GM18868 (cell line): ENCODE data around the gene RFC5.
A peak's percentile ranks its signal among the peaks of the same experiment; 100 is the strongest.

Source experiments
- ATAC-seq: cut with Tn5 transposase; IDR thresholded peaks from one replicate; pipeline ENCODE4 v1.9.1; 2021; ENCODE audit warnings: mild to moderate bottlenecking, moderate library complexity; ENCODE audit not compliant: unreplicated experiment

The RFC5 gene

DNA sequence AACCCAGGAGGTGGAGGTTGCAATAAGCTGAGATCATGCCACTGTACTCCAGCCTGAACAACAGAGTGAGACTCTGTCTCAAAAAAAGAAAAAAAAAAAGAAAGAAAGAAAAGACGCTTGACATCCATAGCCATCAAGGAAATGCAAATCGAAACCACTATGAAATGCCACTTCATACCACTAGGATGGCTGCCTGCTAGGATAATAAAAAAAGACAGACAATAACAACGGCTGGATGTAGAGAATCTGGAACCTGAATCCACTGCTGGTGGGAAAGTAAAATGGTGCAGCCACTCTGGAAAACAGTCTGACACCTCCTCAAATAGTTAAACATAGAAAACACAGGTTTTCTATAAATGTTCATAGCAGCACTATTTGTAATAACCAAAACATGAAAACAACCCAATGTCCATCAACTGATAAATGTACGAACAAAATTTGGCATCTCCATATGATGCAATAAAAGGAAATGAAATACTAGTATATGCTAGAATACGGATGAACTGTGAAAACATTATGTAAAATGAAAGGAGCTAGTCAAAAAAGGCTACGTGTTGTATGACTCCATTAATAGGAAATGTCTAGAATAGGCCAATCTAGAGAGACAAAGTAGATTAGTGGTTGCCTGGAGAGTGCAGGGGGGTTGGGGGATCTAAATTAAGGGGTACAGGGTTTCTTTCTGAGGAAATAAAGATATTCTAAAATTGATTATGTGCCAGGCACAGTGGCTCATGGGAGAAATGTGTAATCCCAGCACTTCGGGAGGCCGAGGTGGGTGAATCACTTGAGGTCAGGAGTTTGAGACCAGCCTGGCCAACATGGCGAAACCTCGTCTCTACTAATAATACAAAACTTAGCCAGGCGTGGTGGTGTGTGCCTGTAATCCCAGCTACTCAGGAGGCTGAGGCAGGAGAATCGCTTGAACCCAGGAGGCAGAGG lies 34.7 kb downstream of the RFC5 start:
- no peak for ATAC-seq

DNA sequence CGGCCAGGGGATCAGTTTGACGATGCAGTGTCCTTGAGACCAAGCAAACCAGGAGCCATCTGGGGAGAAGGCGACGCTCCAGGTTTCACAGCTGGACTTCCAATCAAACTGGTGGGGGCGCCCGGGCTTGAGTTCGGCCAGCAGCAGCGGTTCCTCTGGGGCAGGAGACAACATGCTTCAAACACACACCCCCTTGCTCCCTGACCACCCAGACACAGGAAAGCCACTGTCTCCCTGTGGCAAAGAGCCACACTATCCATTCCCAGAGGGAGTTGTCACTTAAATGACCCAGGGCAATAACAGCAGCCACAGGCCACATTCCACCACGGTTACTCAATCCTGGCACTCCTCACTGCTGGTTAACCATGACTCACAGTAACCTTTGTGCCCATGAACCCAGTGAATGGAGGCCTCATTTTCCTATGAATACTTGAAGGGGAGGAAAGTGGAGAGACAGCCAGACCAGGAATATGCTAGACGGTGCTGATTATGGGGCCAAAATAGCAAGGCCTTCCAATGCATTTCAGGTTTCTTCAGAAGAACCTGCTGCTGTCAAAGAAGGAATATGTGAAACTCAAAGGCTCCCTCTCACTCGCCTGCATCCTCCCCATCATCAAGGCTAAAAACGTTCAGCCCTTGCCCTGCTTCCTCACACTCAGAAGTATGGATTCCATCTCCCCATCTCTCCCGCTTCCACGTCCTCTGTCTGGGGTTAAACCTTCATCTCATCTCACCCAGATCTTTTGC lies 36.0 kb downstream of the RFC5 start:
- no peak for ATAC-seq

DNA sequence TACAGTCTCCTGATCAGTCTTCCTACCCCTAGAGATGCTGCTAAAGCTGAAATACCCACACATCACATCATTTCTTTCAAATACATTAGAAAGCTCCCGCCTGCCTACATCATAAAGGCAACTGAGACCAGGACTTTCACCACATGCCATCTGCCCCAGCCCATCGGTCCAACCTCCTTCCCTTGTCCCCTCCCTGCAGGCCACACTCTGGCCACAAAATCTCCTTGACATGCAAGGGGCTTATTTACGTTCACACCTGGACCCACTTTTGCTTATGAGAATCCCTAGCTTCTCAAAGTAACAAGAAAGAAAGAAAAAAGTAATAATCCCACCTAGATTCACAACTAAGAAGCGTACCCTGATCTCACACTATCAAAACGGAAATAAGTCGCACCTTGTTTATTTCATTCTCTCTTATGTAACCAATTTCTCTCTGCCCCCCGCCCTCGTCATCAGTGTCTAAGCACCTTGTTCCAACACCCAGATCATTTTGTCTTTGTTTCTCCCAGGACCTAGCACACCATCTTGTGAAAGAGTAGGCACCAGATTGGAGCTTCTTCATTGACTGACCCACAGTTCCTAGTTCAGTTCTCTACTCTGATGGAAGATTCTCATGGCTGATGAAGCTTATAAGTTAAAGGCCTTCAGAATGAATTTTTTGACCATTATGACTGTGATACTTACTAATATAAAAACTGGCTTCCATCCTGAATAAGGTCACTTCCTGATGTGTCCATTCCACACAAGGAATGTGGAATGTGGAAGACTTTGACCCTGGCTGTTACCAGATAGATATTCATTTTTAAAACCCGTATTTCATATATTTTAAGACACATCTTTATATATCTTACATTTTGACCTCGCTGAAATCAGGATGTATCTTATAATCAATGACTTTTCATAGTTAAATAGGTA lies 36.8 kb downstream of the RFC5 start:
- no peak for ATAC-seq

DNA sequence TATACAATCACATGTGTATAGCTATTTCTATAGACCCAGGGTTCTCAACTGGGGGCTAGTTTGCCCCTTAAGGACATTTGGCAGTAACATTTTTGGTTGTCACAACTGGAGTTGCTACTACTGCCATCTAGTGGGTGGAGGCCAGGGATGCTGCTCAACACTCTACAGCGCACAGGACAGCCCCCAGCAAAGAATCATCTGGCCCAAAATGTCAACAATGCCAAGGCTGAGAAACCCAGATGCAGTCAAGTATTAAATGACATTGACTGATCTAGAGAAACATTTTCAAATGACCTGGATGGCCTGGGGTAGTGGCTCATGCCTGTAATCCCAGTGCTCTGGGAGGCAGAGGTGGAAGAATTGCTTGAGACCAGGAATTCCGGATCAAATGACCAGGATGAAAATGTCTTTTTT lies 38.6 kb downstream of the RFC5 start:
- peak; percentile 73 for ATAC-seq

DNA sequence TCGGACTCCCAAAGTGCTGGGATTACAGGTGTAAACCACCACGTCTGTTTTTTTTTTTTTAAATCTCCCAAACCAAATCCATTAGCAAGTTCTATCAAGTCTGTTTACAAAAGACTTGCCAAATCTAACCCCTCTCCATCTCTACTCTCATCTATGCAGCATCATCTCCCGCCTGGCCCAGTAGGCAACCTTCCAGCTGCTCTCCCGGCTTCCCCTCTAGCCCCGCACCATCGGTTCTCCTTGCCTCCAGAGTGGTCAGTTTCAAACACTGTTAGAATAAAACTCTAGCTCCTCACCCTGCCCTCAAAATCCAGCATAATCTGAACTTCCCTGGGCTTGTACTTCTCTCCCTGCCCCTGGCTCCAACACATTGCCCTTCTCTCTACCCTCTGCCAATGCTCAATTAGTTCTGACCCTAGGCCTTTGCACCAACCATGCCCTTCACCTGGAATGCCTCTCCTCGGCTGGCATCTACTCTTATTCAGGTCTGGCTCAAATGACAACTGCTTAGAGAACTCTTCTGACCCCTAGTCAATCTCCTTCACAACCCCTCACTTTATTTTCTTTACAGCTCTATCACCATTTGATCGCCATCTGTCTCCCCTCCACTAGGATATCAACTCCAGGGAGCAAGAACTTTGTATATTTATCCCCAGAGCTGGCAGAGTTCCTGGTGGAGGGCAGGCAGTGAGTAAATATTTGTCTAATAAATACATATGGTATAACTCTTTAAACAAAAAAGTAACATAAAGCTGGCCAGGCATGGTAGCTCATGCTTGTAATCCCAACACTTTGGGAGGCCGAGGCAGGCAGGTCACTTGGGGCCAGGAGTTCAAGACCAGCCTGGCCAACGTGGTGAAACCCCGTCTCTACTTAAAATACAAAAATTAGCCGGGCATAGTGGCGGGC lies 39.6 kb downstream of the RFC5 start:
- no peak for ATAC-seq

DNA sequence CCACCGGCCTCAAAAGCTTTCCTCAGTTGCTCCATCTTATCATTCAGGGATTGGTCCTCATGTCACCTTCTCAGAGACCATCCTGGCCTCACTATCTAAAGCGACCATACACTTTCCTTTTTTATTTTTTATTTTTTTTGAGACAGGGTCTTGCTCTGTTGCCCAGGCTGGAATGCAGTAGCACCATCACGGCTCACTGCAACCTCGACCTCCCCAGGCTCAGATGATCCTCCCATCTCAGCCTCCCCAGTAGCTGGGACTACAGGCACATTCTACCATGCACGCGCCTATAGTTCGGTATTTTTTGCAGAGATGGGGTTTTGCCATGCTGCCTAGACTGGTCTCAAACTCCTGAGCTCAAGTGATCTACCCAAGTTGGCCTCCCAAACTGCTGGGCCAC lies 41.7 kb downstream of the RFC5 start:
- ATAC-seq: no peak

DNA sequence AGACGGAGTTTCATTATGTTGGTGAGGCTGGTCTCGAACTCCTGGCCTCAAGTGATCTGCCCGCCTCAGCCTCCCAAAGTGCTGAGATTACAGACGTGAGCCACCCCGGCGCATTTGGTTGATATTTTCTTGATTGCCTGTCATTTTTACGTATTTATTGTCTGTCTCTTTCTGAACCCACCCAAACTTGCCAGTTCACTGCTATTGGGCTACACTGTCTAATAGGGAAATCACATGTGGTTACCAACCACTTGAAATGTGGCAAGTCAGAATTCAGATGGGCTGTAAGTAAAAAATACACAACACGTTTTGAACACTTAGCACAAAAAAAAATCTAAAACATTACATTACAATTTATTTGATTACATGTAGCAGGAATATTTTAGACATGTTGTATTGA lies 42.4 kb downstream of the RFC5 start:
- ATAC-seq: no peak

DNA sequence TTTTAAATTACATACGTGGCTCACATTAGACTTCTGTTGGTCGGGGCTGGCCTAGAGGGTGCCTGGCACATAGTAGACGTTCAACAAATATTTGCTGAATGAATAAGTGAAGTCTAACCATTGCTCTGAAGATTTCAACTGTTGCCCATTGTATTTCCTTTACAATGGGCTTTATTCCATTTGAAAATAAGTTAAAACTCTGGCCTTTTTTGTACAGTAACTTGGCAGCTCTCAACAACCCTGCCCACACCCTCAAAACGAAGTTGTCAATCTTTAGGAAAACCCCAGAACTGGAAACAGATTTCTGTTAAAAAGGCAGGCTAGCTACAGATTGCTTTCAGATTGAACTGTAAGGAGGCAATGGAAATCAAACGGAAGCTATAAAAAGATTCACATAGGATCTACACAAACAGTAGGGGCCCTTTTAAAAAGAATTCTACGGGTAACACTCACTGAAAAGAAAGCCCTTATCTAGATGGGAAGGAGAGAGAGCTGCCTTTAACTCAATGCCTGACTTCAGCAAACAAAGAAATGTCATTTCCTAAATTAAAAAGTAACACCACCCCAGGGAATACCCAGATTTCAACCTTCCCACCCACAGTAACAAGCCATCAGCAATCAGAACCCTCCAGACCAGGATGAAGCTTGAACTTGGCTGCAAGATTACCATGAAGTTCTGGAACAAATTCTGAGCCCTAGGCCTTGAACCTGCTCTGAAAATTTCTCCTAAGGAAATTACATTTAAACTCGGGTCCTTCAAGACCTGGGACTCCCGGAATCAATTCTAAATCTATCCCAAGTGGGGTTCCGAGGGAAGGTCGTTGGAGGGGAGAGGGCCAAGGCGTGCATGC lies 43.1 kb downstream of the RFC5 start:
- ATAC-seq: no peak

DNA sequence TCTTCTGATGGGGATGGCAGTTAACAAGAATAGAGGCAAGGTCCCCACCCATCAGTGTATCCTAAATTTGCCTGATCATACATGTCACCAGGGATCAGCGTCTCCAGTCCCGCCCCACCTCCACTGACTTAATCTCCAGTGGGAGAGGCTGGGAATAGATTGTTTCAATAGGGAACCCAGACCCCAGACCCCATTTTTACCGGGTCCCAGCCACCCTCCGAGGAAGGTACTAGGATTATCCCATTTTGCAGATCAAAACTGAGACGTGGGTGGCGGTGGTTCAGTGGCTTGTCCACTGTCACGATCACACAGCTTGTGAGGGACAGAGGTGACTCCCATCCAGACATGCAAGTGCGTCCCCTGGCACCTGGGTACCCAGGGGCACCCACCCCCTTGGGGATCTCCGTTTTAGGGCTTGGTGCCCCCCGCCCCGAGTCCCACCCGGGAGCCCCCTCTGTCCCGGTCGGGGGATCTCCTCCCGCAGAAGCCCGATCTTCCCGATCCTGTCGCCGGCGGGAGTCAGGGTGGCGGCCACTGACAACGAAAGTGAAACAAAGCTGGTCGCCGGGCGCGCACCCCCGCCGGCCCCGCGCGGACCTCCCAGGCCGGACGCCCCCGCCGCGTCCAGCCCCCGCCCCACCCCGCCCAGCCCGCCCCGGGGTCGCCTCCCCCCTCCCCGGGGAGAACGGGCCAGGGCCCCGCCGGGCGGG lies 44.0 kb downstream of the RFC5 start:
- ATAC-seq: peak; percentile 20

DNA sequence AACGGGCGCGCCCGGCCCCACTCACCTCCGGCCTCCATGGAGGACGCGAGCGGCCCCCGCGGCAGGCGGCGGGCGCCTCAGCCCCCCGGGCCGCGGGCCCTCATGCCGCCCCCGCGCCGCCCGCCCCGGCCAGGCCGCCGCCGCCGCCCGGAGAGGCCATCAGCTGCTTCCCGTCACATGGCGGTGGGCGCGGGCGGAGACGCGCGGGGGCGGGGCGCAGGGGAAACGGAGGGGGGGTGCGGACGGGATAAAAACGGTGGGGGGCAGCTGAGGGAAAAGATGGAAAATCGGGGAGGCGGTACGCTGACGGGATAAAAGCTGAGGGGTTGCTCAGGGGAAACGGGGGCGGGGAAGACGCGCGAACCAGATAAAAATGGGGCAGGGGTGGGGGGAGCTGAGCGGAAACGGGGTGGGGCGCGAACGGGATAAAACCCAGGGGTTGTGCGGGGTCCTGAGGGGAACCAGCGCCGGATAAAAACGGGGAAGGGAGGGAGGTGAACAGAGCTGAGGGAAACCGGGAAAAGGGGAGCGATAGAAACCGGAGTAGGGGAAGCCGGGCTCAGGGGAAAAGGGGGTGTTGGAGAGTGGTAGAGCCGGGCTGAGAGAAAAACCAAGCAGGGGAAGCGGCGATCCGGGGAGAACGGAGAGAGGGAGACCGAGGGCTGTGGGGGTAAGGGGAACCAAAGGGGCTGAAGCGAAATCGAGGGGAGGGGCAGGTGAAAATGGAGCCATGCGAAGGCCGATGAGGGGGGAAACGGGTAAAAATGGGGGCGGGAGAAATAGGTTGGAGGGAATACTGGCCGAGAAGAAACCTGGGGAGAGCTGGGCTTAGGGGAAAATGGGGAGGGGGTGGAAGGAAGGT lies 44.7 kb downstream of the RFC5 start, which contains the start of gene WSB2:
TSS of gene WSB2 (minus strand) at position 169 of the 862 bp plus-strand sequence. CDS start at position 38, 131 bp downstream.
- peak; percentile 39 for ATAC-seq

DNA sequence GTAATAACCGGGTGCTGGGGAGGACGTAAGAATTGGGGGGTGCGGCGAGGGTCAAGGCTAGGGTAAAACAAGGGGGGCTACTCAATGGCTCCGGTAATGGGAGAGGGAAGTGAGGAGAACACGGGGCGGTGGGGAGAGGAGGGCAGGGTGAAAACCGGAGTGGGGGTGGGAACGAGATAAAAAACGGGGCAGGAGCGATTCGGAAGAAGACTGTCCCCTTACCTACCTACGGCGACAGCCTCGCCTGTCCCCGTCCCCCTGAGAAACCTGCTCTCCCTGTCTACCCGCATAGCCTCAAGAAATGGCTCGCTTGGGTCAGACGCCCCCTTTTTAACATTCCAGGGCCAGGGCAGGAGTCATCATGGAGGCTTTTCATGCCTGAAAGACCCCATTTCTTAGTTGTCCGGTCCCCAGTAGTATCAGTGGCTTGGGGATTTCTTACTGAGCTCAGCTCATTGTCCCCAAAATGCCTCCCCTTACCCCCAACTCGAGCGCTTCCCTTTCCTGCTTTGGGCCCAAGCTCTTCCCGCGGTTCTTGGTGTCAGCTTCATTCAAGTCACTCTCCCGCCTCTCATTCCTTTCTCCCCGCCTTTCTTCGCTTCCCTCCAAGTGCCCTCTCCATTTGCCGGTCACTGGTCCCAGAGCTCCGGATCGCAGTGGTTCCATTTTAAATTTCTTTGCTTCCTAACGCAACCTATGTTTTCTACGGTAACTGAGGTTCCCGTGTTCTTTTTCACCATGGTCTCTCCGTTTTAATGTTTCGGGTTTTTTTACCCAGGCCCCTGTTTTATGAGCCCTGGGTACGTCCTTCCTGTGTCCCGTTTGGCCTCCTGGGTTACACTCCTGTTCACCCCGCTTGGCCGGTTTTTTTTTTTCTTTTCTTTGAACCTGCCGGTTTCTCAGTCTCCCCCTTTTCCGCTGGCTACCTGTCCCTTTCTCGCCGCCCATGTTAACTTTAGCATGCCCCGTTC lies 45.7 kb downstream of the RFC5 start:
- no peak for ATAC-seq

DNA sequence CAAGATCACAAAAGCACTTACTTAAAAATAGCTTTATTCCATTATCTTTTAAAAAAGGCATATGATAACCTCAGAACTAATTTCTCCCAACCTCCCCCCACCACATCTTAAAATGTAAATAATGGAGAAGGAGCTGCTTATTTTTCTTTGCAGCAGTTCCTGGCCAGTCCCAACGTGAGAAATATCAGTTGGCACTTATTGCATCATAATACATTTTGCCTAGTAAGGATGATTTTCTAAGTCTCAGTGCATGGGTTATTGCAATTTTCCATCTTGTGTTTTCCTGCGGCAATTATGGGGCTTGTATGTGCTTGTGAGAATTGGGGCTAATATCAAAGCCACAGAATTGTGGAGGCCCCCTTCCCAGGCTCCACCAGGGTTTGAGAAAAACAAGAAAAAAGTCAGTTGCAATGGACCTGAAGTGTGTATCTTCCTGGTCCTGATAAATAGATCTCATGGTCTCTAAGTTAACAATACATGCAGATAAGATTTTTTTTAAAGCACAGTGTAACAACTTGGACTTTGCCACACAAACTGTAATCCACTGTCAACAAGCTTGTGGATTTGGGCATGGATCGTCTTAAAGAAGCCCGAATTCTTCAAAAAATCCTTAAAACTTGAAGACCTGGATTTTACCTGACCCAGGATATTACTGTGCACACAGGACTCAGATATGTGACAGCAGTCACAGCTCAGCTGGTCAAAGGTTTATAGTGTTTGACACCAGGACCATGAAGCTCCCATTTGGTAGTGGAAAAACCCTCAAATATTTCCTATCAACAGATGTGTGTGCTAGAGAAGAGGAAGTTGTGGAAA lies 47.3 kb downstream of the RFC5 start:
- ATAC-seq: no peak

DNA sequence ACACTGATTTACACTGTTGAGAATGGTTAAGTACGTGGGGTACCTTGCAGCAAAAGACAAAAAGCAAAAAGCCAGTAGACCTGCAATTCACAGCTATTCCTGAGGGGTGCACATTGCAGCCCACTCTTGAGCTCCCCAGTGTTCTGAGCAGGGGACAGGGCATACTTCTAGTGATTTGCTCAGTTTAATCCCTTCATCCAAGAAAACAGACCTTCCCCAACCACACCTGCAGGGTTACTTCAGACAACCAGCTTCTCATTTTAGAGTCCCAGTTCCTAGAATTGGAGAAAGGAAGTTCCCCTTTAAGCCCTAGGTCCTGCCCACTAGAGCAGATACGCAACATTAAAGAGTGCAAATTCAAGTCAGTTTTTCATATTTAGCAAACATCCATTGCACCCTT lies 48.1 kb downstream of the RFC5 start:
- ATAC-seq: peak; percentile 47

DNA sequence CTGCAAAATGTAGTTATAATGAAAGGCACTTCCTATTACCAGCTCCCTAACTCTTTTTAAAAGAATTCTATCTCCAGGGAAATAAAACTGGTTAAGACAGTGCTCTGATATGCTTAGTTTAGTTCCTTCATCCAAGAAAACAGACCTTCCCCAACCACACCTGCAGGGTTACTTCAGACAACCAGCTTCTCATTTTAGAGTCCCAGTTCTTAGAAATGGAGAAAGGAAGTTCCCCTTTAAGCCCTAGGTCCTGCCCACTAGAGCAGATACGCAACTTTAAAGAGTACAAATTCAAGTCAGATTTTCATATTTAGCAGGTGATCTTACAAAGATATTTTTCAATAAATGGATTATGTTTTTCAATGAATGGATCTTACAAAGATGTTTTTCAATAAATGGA lies 48.9 kb downstream of the RFC5 start:
- ATAC-seq: no peak

DNA sequence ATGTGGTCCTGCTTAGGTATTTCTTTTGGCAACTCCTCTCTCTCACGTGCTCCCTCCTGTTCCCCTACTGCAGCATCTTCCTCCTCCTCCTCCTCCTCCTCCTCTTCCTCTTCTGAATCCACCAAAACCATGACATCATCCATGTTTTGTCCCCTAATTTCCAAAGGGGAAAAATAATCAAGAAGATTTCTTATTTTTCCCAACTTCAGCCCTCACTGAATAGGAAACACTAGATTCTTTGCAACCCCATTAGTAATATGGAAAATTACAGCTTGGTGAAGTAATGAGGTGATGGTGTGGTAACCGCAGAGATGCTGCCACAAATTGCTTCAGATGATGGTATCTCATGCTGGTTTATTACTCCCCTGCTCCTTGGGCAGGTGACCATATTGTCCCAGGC lies 51.9 kb downstream of the RFC5 start:
- ATAC-seq: no peak
